Neural cell (in vitro differentiated cells): ENCODE measurements around the gene CAMKMT. TPM values are rescaled to one million over a fixed set of nuclear protein-coding genes. Genes with fewer than 3 reads are reported as not detected.

Source experiments
- H2AFZ ChIP-seq: fragments of 200-600, 300-800 bp; sonication (generic), shearing (Covaris generic); 2 replicates; pipeline ENCODE4 v1.6.0; 2014; ENCODE audit warnings: low read depth, mild to moderate bottlenecking, antibody characterized with exemption, low read length, moderate library complexity
- H3F3A ChIP-seq: fragments of 200-600 bp; shearing (Covaris generic); 2 replicates; pipeline ENCODE4 v1.6.1; 2016; ENCODE audit warnings: mild to moderate bottlenecking, moderate library complexity, mixed read lengths, antibody characterized with exemption, low read length; ENCODE audit not compliant: insufficient read depth, poor library complexity, severe bottlenecking
- H3K27ac ChIP-seq: fragments of 200-600, 300-800 bp; sonication (generic), shearing (Covaris generic); 2 replicates; pipeline ENCODE4 v1.5.1; 2014; ENCODE audit warnings: mild to moderate bottlenecking, low read length, moderate library complexity
- H3K27me3 ChIP-seq: fragments of 300-800, 200-600 bp; sonication (generic), shearing (Covaris generic); 2 replicates; pipeline ENCODE4 v1.6.0; 2014; ENCODE audit warnings: mild to moderate bottlenecking, low read depth, low read length, moderate library complexity; ENCODE audit not compliant: insufficient read depth
- H3K36me3 ChIP-seq: fragments of 300-800, 200-600 bp; sonication (generic), shearing (Covaris generic); 2 replicates; pipeline ENCODE4 v1.5.1; 2014; ENCODE audit warnings: mild to moderate bottlenecking, antibody characterized with exemption, low read length, moderate library complexity; ENCODE audit not compliant: insufficient read depth
- H3K4me2 ChIP-seq: fragments of 300-800, 200-600 bp; sonication (generic), shearing (Covaris generic); 2 replicates; pipeline ENCODE4 v1.6.0; 2014; ENCODE audit warnings: mild to moderate bottlenecking, low read length
- H3K4me3 ChIP-seq: fragments of 300-800, 200-600 bp; sonication (generic), shearing (Covaris generic); 2 replicates; pipeline ENCODE4 v1.5.1; 2014; ENCODE audit warnings: mild to moderate bottlenecking, low read length, moderate library complexity
- H3K79me2 ChIP-seq: fragments of 200-600 bp; shearing (Covaris generic); replicated peaks from 2 replicates; pipeline ENCODE4 v1.6.0; 2014; ENCODE audit warnings: mild to moderate bottlenecking, low read length, moderate library complexity; ENCODE audit not compliant: insufficient read depth
- H3K9ac ChIP-seq: fragments of 300-800, 200-600 bp; sonication (generic), shearing (Covaris generic); 2 replicates; pipeline ENCODE4 v1.6.1; 2016; ENCODE audit warnings: mild to moderate bottlenecking, low read length, mixed read lengths
- H3K9me2 ChIP-seq: fragments of 200-600 bp; shearing (Covaris generic); 2 replicates; pipeline ENCODE4 v1.6.1; 2016; ENCODE audit warnings: mild to moderate bottlenecking, low read length, mixed read lengths; ENCODE audit not compliant: insufficient read depth
- H3K9me3 ChIP-seq: fragments of 200-600, 300-800 bp; sonication (generic), shearing (Covaris generic); 2 replicates; pipeline ENCODE4 v1.6.1; 2016; ENCODE audit warnings: mild to moderate bottlenecking, mixed run types, low read length, moderate library complexity, mixed read lengths
- H4K20me1 ChIP-seq: fragments of 200-600 bp; shearing (Covaris generic); 2 replicates; pipeline ENCODE4 v1.6.1; 2016; ENCODE audit warnings: mild to moderate bottlenecking, mixed run types; ENCODE audit not compliant: insufficient read depth
- CTCF ChIP-seq: fragments of 450-650 bp; IDR thresholded peaks from 2 replicates; pipeline ENCODE4 v1.5.1; 2014; ENCODE audit warnings: antibody characterized with exemption, mild to moderate bottlenecking, moderate library complexity; ENCODE audit not compliant: poor library complexity, severe bottlenecking
- EP300 ChIP-seq: fragments of 450-650 bp; conservative IDR thresholded peaks from 2 replicates; pipeline ENCODE4 v1.6.1; 2014; ENCODE audit warnings: antibody characterized with exemption, mild to moderate bottlenecking, moderate library complexity; ENCODE audit not compliant: poor library complexity, severe bottlenecking
- EZH2 ChIP-seq: fragments of 200-600, 300-800 bp; shearing (Covaris generic), sonication (generic); IDR thresholded peaks from 2 replicates; pipeline ENCODE4 v1.6.1; 2014; ENCODE audit warnings: antibody characterized with exemption, low read length, borderline replicate concordance, mild to moderate bottlenecking; ENCODE audit not compliant: insufficient read depth, poor library complexity, severe bottlenecking
- MXI1 ChIP-seq: fragments of 450-650 bp; conservative IDR thresholded peaks from 2 replicates; pipeline ENCODE4 v1.6.1; 2014; ENCODE audit warnings: antibody characterized with exemption, mild to moderate bottlenecking; ENCODE audit not compliant: poor library complexity, severe bottlenecking
- POLR2AphosphoS5 ChIP-seq: IDR thresholded peaks from 2 replicates; pipeline ENCODE4 v1.6.1; 2012
- RAD21 ChIP-seq: fragments of 450-650 bp; conservative IDR thresholded peaks from 2 replicates; pipeline ENCODE4 v1.6.1; 2014; ENCODE audit warnings: antibody characterized with exemption, mild to moderate bottlenecking, moderate library complexity
- SMC3 ChIP-seq: fragments of 450-650 bp; conservative IDR thresholded peaks from 2 replicates; pipeline ENCODE4 v1.6.1; 2014; ENCODE audit warnings: antibody characterized with exemption, mild to moderate bottlenecking, moderate library complexity; ENCODE audit not compliant: poor library complexity
- TAF1 ChIP-seq: IDR thresholded peaks from 2 replicates; pipeline ENCODE4 v1.6.1; 2012; ENCODE audit warnings: low read depth
- polyA plus RNA-seq: library from polyadenylated mRNA; depleted of rRNA; stranded (reverse); fragments of >200 nt; gene quantifications from 2 replicates; pipeline ENCODE4 v1.2.3, GENCODE V29; 2014
- TF ChIP-seq, protein P1 (sequence below): IDR thresholded peaks from 2 replicates; pipeline ENCODE4 v1.6.1; 2012; ENCODE audit warnings: borderline replicate concordance

CAMKMT gene
- polyA plus RNA-seq, 1 donor from 2014 or later: 5.1 TPM

DNA sequence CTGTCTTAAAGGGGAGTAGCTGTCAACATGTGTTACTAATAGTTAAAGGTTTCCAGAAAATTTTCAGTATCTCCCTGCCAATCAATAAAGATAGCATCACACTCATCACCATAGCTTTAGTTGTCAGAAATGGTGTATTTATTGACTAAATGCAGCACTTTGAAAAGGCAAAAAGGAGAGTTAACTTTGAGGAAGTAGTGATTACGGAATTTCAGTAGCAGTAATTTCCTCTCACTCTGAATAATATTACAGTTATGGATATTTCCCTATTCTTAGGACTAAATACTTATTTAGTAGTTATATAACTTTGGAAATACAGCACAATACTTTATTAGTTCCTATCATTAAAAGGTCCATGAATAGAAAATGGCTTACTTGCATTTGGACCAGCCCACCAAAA lies 250.5 kb downstream of the CAMKMT start:
- TF ChIP-seq EP300 (no peak), SMC3 (no peak), POLR2AphosphoS5 (no peak), EZH2 (no peak), MXI1 (no peak), TAF1 (no peak), RAD21 (no peak), CTCF (no peak)
- TF ChIP-seq, protein P1, sequence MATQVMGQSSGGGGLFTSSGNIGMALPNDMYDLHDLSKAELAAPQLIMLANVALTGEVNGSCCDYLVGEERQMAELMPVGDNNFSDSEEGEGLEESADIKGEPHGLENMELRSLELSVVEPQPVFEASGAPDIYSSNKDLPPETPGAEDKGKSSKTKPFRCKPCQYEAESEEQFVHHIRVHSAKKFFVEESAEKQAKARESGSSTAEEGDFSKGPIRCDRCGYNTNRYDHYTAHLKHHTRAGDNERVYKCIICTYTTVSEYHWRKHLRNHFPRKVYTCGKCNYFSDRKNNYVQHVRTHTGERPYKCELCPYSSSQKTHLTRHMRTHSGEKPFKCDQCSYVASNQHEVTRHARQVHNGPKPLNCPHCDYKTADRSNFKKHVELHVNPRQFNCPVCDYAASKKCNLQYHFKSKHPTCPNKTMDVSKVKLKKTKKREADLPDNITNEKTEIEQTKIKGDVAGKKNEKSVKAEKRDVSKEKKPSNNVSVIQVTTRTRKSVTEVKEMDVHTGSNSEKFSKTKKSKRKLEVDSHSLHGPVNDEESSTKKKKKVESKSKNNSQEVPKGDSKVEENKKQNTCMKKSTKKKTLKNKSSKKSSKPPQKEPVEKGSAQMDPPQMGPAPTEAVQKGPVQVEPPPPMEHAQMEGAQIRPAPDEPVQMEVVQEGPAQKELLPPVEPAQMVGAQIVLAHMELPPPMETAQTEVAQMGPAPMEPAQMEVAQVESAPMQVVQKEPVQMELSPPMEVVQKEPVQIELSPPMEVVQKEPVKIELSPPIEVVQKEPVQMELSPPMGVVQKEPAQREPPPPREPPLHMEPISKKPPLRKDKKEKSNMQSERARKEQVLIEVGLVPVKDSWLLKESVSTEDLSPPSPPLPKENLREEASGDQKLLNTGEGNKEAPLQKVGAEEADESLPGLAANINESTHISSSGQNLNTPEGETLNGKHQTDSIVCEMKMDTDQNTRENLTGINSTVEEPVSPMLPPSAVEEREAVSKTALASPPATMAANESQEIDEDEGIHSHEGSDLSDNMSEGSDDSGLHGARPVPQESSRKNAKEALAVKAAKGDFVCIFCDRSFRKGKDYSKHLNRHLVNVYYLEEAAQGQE: no peak
- H3K4me2 ChIP-seq: no peak overlapping the region
- H3K9me3 ChIP-seq: no peaks in the 10 kb centered on the region
- no peaks in the 10 kb centered on the region for H3F3A ChIP-seq
- H2AFZ ChIP-seq: no peak overlapping the region
- H3K27ac ChIP-seq: no peak overlapping the region
- H3K79me2 ChIP-seq: no peaks in the 10 kb centered on the region
- H3K36me3 ChIP-seq: no peaks in the 10 kb centered on the region
- H3K27me3 ChIP-seq: peaks cover 4% of the 10 kb centered on the region
- H3K9me2 ChIP-seq: no peaks in the 10 kb centered on the region
- no peaks in the 10 kb centered on the region for H4K20me1 ChIP-seq
- no peak overlapping the region for H3K9ac ChIP-seq
- H3K4me3 ChIP-seq: no peak overlapping the region

GRCh38 chr2:44614940-44615339 lies 253.2 kb downstream of the CAMKMT start:
- Histone ChIP-seq H3K36me3 (no peaks in the 10 kb centered on the region), H3K27ac (no peak overlapping the region), H3K9me2 (no peaks in the 10 kb centered on the region), H3K4me3 (no peak overlapping the region), H2AFZ (no peak overlapping the region), H3K9ac (no peak overlapping the region), H3K9me3 (no peaks in the 10 kb centered on the region), H3K79me2 (no peaks in the 10 kb centered on the region), H4K20me1 (no peaks in the 10 kb centered on the region), H3K4me2 (no peak overlapping the region), H3K27me3 (peaks cover 6% of the 10 kb centered on the region), H3F3A (peaks cover 6% of the 10 kb centered on the region)
- TF ChIP-seq EZH2 (no peak), TAF1 (no peak), MXI1 (no peak), RAD21 (no peak), SMC3 (no peak), POLR2AphosphoS5 (no peak), CTCF (no peak), EP300 (no peak)
- TF ChIP-seq, protein P1: no peak
